Hepatocyte (in vitro differentiated cells): Measurements from ENCODE around the gene TEX19.

Source experiments
- CTCF ChIP-seq: fragments of 200-600 bp; sonication (generic); IDR thresholded peaks from 2 replicates; pipeline ENCODE4 v1.5.1; 2016; ENCODE audit warnings: antibody characterized with exemption, mild to moderate bottlenecking; ENCODE audit not compliant: poor library complexity
- EZH2 ChIP-seq: fragments of 200-600 bp; sonication (generic); IDR thresholded peaks from 2 replicates; pipeline ENCODE4 v1.6.1; 2016; ENCODE audit warnings: antibody characterized with exemption, mild to moderate bottlenecking, borderline replicate concordance
- EZH2phosphoT487 ChIP-seq: fragments of 200-600 bp; sonication (generic); IDR thresholded peaks from one replicate; pipeline ENCODE4 v1.6.1; 2018; ENCODE audit warnings: antibody characterized with exemption, mild to moderate bottlenecking, low read depth, moderate library complexity; ENCODE audit not compliant: unreplicated experiment, severe bottlenecking

- no peak for TF ChIP-seq CTCF
- no peak for TF ChIP-seq EZH2
- no peak for TF ChIP-seq EZH2phosphoT487
Observed at GRCh38 chr17:82322526-82323453, 36.3 kb upstream of the TEX19 start.
